Lung (tissue), 16 donors: ENCODE results near the gene SCGB3A2. TPM values are rescaled to one million over a fixed set of nuclear protein-coding genes. Genes with fewer than 3 reads are reported as not detected.
A peak's percentile ranks its signal among the peaks of the same experiment; 100 is the strongest.

ENCODE experiments used
- ATAC-seq: fragments of 200-7000 bp; cut with Tn5 transposase; one replicate; pipeline ENCODE4 v1.9.1; 2020; ENCODE audit warnings: moderate number of reproducible peaks; ENCODE audit not compliant: insufficient read depth, low FRiP score
- DNase-seq, 3 donors: peaks; one replicate each; pipeline ENCODE4 v3.0.0-alpha.2; 2013 to 2017
- H3K27ac ChIP-seq, 2 donors: one replicate each; pipeline ENCODE4 v1.5.1; 2013; ENCODE audit warnings: mild to moderate bottlenecking in 2 of 2, moderate library complexity in 2 of 2, control low read depth in 1 of 2, inconsistent platforms in 1 of 2, low read depth in 1 of 2, low read length in 1 of 2
- H3K27me3 ChIP-seq, 3 donors: one replicate each; pipeline ENCODE4 v1.5.1; 2013; ENCODE audit warnings: low read length in 2 of 3; ENCODE audit not compliant: control insufficient read depth in 3 of 3, insufficient read depth in 3 of 3
- H3K36me3 ChIP-seq, 4 donors: one replicate each; pipeline ENCODE4 v1.5.1; 2013; ENCODE audit warnings: low read length in 4 of 4, mild to moderate bottlenecking in 1 of 4, moderate library complexity in 1 of 4; ENCODE audit not compliant: control insufficient read depth in 4 of 4, insufficient read depth in 4 of 4
- H3K4me1 ChIP-seq, 5 donors: one replicate each; pipeline ENCODE4 v1.5.1; 2013; ENCODE audit warnings: low read length in 5 of 5, mild to moderate bottlenecking in 2 of 5, moderate library complexity in 1 of 5; ENCODE audit not compliant: control insufficient read depth in 5 of 5, insufficient read depth in 5 of 5
- H3K4me3 ChIP-seq: one replicate; pipeline ENCODE4 v1.5.1; 2013; ENCODE audit warnings: mild to moderate bottlenecking, control low read depth, moderate library complexity
- H3K9ac ChIP-seq, 2 donors: one replicate each; pipeline ENCODE4 v1.5.1; 2013; ENCODE audit warnings: low read length in 2 of 2, control low read depth in 1 of 2; ENCODE audit not compliant: insufficient read depth in 1 of 2
- H3K9me3 ChIP-seq, 4 donors: one replicate each; pipeline ENCODE4 v1.5.1; 2013; ENCODE audit warnings: low read length in 3 of 4, mild to moderate bottlenecking in 1 of 4, moderate library complexity in 1 of 4; ENCODE audit not compliant: control insufficient read depth in 4 of 4, insufficient read depth in 3 of 4
- CTCF ChIP-seq: IDR thresholded peaks from 2 replicates; pipeline ENCODE4 v1.5.1; 2012; ENCODE audit warnings: mild to moderate bottlenecking; ENCODE audit errors: control extremely low read depth, extremely low read depth
- WGBS, 2 donors: extraction: QIAGEN DNeasy Blood & Tissue Kit; methylation state at CpG; one replicate each; pipeline ENCODE4 v1.1.7; 2013; 5-methylcytosine and 5-hydroxymethylcytosine counted together
- long read RNA-seq, 5 donors: transcript quantifications; one replicate each; lab custom pipeline, GENCODE V29; 2026
- polyA plus RNA-seq, 2 donors: library from polyadenylated mRNA; stranded (reverse); fragments of 200-250 nt; gene quantifications; one replicate each; pipeline ENCODE4 v1.2.1, GENCODE V29; 2013
- total RNA-seq, 2 donors: library from RNA; depleted of rRNA in 1 of 2; stranded (reverse); fragments of >200 nt in 1 of 2; gene quantifications; one replicate each; pipeline ENCODE4 v1.2.1, GENCODE V29; 2014 to 2021
- donor health status: control.
- donor health status: control.
- donor health status: Bipolar disorder and iron deficiency.
- donor health status: healthy.
- donor health status: DM: yes; HTN: yes; CAD: no.

SCGB3A2 gene
- total RNA-seq (1,000 to 10,000 TPM in 1 of 2 donors, 100 to 1,000 TPM in 1; 305 to 4,264 TPM), polyA plus RNA-seq (1,000 to 10,000 TPM in 1 of 2 donors, 100 to 1,000 TPM in 1; 914 to 2,733 TPM)
- long read RNA-seq, donor 1, transcript SCGB3A2-201 (3 exons, 515 nt): major isoform, 3,353 of 7,811 reads
- long read RNA-seq, donor 1, partial matches to known transcripts: 4,320 of 7,811 reads
- long read RNA-seq, donor 1, other reads (novel, unspliced or antisense): 138 of 7,811 reads
- long read RNA-seq, donor 2, transcript SCGB3A2-201 (3 exons, 515 nt): major isoform, 1,397 of 2,490 reads
- long read RNA-seq, donor 2, partial matches to known transcripts: 1,056 of 2,490 reads
- long read RNA-seq, donor 2, other reads (novel, unspliced or antisense): 37 of 2,490 reads
- long read RNA-seq, donor 3, transcript SCGB3A2-201 (3 exons, 515 nt): major isoform, 2,781 of 5,158 reads
- long read RNA-seq, donor 3, partial matches to known transcripts: 2,293 of 5,158 reads
- long read RNA-seq, donor 3, other reads (novel, unspliced or antisense): 84 of 5,158 reads
- long read RNA-seq, donor 4, transcript SCGB3A2-201 (3 exons, 515 nt): major isoform, 575 of 1,126 reads
- long read RNA-seq, donor 4, partial matches to known transcripts: 551 of 1,126 reads
- long read RNA-seq, donor 4, other reads (novel, unspliced or antisense): 0 of 1,126 reads
- long read RNA-seq, donor 5, transcript SCGB3A2-201 (3 exons, 515 nt): major isoform, 2,745 of 5,201 reads
- long read RNA-seq, donor 5, partial matches to known transcripts: 2,356 of 5,201 reads
- long read RNA-seq, donor 5, other reads (novel, unspliced or antisense): 100 of 5,201 reads

- Histone ChIP-seq H3K4me3 (no peak within 1 kb of the TSS), H3K27me3 (no peaks in the 10 kb centered on the region), H3K9ac (no peak within 1 kb of the TSS), H3K27ac (no peak within 1 kb of the TSS), H3K9me3 (no peaks in the 10 kb centered on the region), H3K36me3 (no peaks in the 10 kb centered on the region), H3K4me1 (no peaks in the 10 kb centered on the region)
- DNase-seq (peak in 2 of 3 donors; percentile 50 to 67), ATAC-seq (no peak)
- no peak for TF ChIP-seq CTCF
- WGBS, 2 donors: 48 to 60% methylated on average over 2 of the region's 2 CpGs
Measured at GRCh38 chr5:147878066-147878759, at the start of gene SCGB3A2. Gene SCGB3A2 (plus strand): TSS chr5:147878711. CDS start chr5:147878804, 93 bp downstream.

GRCh38 chr5:147830035-147830434, 48.5 kb upstream of the SCGB3A2 start:
- Histone ChIP-seq H3K9me3 (no peaks in the 10 kb centered on the region), H3K27me3 (no peaks in the 10 kb centered on the region), H3K4me3 (no peak overlapping the region), H3K27ac (no peak overlapping the region), H3K9ac (no peak overlapping the region), H3K4me1 (peaks cover 0 to 24% (median 11%) of the 10 kb centered on the region in 5 donors), H3K36me3 (no peaks in the 10 kb centered on the region)
- no peak for TF ChIP-seq CTCF
- ATAC-seq: no peak
- DNase-seq: peak in 1 of 3 donors; percentile 35

GRCh38 chr5:147831465-147831864, 47.0 kb upstream of the SCGB3A2 start, which contains the start of gene SPINK1:
Gene SPINK1 (minus strand): TSS chr5:147831671. CDS start chr5:147831577, 94 bp downstream.
- ATAC-seq: no peak
- no peaks in the 10 kb centered on the region for H3K27me3 ChIP-seq
- no peak within 1 kb of the TSS for H3K4me3 ChIP-seq
- H3K4me1 ChIP-seq: peaks cover 0 to 18% (median 11%) of the 10 kb centered on the region in 5 donors
- H3K36me3 ChIP-seq: no peaks in the 10 kb centered on the region
- no peak within 1 kb of the TSS for H3K27ac ChIP-seq
- 91 to 95% methylated on average over 3 of the region's 3 CpGs for WGBS, 2 donors
- DNase-seq: no peak
- no peaks in the 10 kb centered on the region for H3K9me3 ChIP-seq
- no peak for TF ChIP-seq CTCF
- no peak within 1 kb of the TSS for H3K9ac ChIP-seq
